Measurements from ENCODE around the gene LEPR.

LEPR gene

GRCh38 chr1:65414538-65414937 lies 5.9 kb upstream of the LEPR start:
- H3K9ac ChIP-seq (ENCODE audit: low read depth, low read length) = no peak overlapping the region
- peaks cover 22% of the 10 kb centered on the region for H3K4me1 ChIP-seq (ENCODE audit: insufficient read depth, low read length)
- H3K9me3 ChIP-seq (ENCODE audit: insufficient read depth, low read depth, low read length) = no peaks in the 10 kb centered on the region
- H3K27me3 ChIP-seq (ENCODE audit: insufficient read depth, low read length) = no peaks in the 10 kb centered on the region
- H3K4me3 ChIP-seq (ENCODE audit: low read length) = no peak overlapping the region
- no peaks in the 10 kb centered on the region for H3K36me3 ChIP-seq (ENCODE audit: insufficient read depth, low read depth, low read length)
- no peak overlapping the region for H3K27ac ChIP-seq (ENCODE audit: low read length)

GRCh38 chr1:65416767-65417166 lies 3.7 kb upstream of the LEPR start:
- Histone ChIP-seq H3K4me1 (ENCODE audit: insufficient read depth, low read length) (peaks cover 20% of the 10 kb centered on the region), H3K9me3 (ENCODE audit: insufficient read depth, low read depth, low read length) (no peaks in the 10 kb centered on the region), H3K27me3 (ENCODE audit: insufficient read depth, low read length) (no peaks in the 10 kb centered on the region), H3K9ac (ENCODE audit: low read depth, low read length) (no peak overlapping the region), H3K4me3 (ENCODE audit: low read length) (no peak overlapping the region), H3K27ac (ENCODE audit: low read length) (no peak overlapping the region), H3K36me3 (ENCODE audit: insufficient read depth, low read depth, low read length) (no peaks in the 10 kb centered on the region)

- H3K4me1 ChIP-seq (ENCODE audit: insufficient read depth, low read length) = peaks cover 24% of the 10 kb centered on the region
- no peak overlapping the region for H3K4me3 ChIP-seq (ENCODE audit: low read length)
- no peak overlapping the region for H3K27ac ChIP-seq (ENCODE audit: low read length)
- H3K36me3 ChIP-seq (ENCODE audit: insufficient read depth, low read depth, low read length) = no peaks in the 10 kb centered on the region
- no peaks in the 10 kb centered on the region for H3K9me3 ChIP-seq (ENCODE audit: insufficient read depth, low read depth, low read length)
- H3K27me3 ChIP-seq (ENCODE audit: insufficient read depth, low read length) = no peaks in the 10 kb centered on the region
- H3K9ac ChIP-seq (ENCODE audit: low read depth, low read length) = no peak overlapping the region
These were observed 2.7 kb upstream of the LEPR start for GRCh38 chr1:65417729-65418128.

- no peaks in the 10 kb centered on the region for H3K9me3 ChIP-seq (ENCODE audit: insufficient read depth, low read depth, low read length)
- H3K36me3 ChIP-seq (ENCODE audit: insufficient read depth, low read depth, low read length) = no peaks in the 10 kb centered on the region
- H3K4me1 ChIP-seq (ENCODE audit: insufficient read depth, low read length) = peaks cover 24% of the 10 kb centered on the region
- no peak overlapping the region; the same call in 1 of the 2 replicates for H3K9ac ChIP-seq (ENCODE audit: low read depth, low read length)
- H3K27ac ChIP-seq (ENCODE audit: low read length) = no peak overlapping the region
- no peaks in the 10 kb centered on the region for H3K27me3 ChIP-seq (ENCODE audit: insufficient read depth, low read length)
- peak overlapping the region; percentile 88; the same call in 1 of the 2 replicates for H3K4me3 ChIP-seq (ENCODE audit: low read length)
These were observed 1.8 kb upstream of the LEPR start for GRCh38 chr1:65418522-65419185.

GRCh38 chr1:65419681-65420589 lies 533 bp upstream of the LEPR start:
- H3K4me3 ChIP-seq (ENCODE audit: low read length) = peak overlapping the region; percentile 88
- H3K27me3 ChIP-seq (ENCODE audit: insufficient read depth, low read length) = no peaks in the 10 kb centered on the region
- H3K27ac ChIP-seq (ENCODE audit: low read length) = peak overlapping the region; percentile 76
- peak overlapping the region; percentile 72; the same call in 1 of the 2 replicates for H3K9ac ChIP-seq (ENCODE audit: low read depth, low read length)
- H3K4me1 ChIP-seq (ENCODE audit: insufficient read depth, low read length) = peaks cover 32% of the 10 kb centered on the region
- no peaks in the 10 kb centered on the region for H3K9me3 ChIP-seq (ENCODE audit: insufficient read depth, low read depth, low read length)
- H3K36me3 ChIP-seq (ENCODE audit: insufficient read depth, low read depth, low read length) = no peaks in the 10 kb centered on the region

DNA sequence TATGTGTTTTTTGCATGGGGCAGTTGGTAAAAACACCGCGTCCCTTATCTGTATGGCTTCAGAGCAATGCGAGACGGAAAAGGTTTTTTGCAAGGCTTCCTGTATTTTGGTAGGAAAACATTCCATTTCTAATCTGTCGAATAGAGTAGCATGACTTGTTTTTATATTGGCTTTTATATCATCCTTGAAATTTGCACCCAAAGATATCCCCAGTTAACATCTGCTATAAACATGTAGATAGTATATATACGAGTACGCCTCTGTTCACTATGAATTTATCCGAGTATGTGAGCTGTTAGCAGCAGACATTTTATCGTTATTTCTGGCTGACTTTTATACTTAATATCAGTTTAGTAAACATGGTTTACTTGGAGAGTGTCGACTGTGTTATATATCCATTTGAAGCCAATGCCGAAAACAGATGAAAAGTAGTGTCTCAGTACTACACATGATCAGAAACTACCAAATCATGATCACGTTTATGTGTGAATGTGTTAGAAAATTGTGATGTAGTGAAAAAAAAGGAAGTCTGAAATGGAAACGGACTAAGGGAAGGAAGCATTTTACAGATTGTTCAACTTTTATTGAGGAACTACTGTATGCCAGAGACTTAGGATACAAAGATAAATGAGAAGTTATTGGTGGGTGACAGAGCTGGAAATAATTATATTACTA lies 1.0 kb downstream of the LEPR start:
- H3K4me1 ChIP-seq (ENCODE audit: insufficient read depth, low read length) = peaks cover 46% of the 10 kb centered on the region
- peak overlapping the region; percentile 90 for H3K9ac ChIP-seq (ENCODE audit: low read depth, low read length)
- no peaks in the 10 kb centered on the region for H3K27me3 ChIP-seq (ENCODE audit: insufficient read depth, low read length)
- H3K9me3 ChIP-seq (ENCODE audit: insufficient read depth, low read depth, low read length) = no peaks in the 10 kb centered on the region
- H3K27ac ChIP-seq (ENCODE audit: low read length) = peak overlapping the region; percentile 74
- H3K36me3 ChIP-seq (ENCODE audit: insufficient read depth, low read depth, low read length) = peaks cover 4% of the 10 kb centered on the region
- peak overlapping the region; percentile 82 for H3K4me3 ChIP-seq (ENCODE audit: low read length)

GRCh38 chr1:65422241-65423203 lies 2.1 kb downstream of the LEPR start:
- H3K4me1 ChIP-seq (ENCODE audit: insufficient read depth, low read length) = peaks cover 42% of the 10 kb centered on the region

DNA sequence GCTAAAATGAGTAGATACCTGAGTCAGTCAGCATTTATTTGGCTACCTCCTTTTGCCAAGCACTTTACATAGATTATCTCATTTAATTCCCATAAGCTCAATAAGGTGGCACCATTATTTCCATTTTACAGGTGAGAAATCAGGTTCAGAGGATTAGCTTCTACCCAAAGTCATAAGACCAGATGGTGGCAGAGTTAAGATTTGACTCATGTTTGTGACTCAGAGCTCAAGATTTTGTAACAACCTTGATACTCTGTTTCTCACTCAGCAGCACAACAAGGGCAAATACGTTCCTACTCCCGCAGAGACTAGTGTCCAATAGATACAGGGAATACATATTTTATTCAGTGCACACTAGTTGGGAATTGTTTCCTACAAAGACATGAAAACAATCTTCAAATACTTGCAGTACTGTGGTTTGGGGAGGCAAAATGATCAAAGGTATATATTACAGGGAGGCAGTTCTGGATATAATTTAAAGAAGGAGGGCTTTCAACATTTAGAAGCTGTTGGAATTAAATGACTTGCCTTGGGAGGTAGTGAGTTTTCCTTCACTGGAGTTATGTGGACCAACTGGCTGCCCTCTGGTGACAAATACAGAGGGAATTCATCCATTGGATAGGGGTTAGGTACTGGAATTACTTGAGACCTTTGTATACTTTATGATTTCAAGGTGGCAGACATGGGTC lies 3.6 kb downstream of the LEPR start:
- peaks cover 32% of the 10 kb centered on the region for H3K4me1 ChIP-seq (ENCODE audit: insufficient read depth, low read length)
- H3K4me3 ChIP-seq (ENCODE audit: low read length) = no peak overlapping the region
- H3K36me3 ChIP-seq (ENCODE audit: insufficient read depth, low read depth, low read length) = peaks cover 19% of the 10 kb centered on the region
- H3K27me3 ChIP-seq (ENCODE audit: insufficient read depth, low read length) = no peaks in the 10 kb centered on the region
- no peak overlapping the region for H3K9ac ChIP-seq (ENCODE audit: low read depth, low read length)
- no peaks in the 10 kb centered on the region for H3K9me3 ChIP-seq (ENCODE audit: insufficient read depth, low read depth, low read length)
- H3K27ac ChIP-seq (ENCODE audit: low read length) = no peak overlapping the region

More at GRCh38 chr1:65422241-65423203, 2.1 kb downstream of the LEPR start:
- Histone ChIP-seq H3K36me3 (ENCODE audit: insufficient read depth, low read depth, low read length) (peaks cover 14% of the 10 kb centered on the region), H3K27me3 (ENCODE audit: insufficient read depth, low read length) (no peaks in the 10 kb centered on the region), H3K27ac (ENCODE audit: low read length) (no peak overlapping the region), H3K9ac (ENCODE audit: low read depth, low read length) (no peak overlapping the region), H3K4me3 (ENCODE audit: low read length) (peak overlapping the region; percentile 82; the same call in 1 of the 2 replicates), H3K9me3 (ENCODE audit: insufficient read depth, low read depth, low read length) (no peaks in the 10 kb centered on the region)

GRCh38 chr1:65424573-65424889 lies 4.1 kb downstream of the LEPR start:
- no peak overlapping the region for H3K4me3 ChIP-seq (ENCODE audit: low read length)
- no peaks in the 10 kb centered on the region for H3K27me3 ChIP-seq (ENCODE audit: insufficient read depth, low read length)
- no peak overlapping the region for H3K27ac ChIP-seq (ENCODE audit: low read length)
- peaks cover 19% of the 10 kb centered on the region for H3K36me3 ChIP-seq (ENCODE audit: insufficient read depth, low read depth, low read length)
- peaks cover 28% of the 10 kb centered on the region for H3K4me1 ChIP-seq (ENCODE audit: insufficient read depth, low read length)
- H3K9me3 ChIP-seq (ENCODE audit: insufficient read depth, low read depth, low read length) = no peaks in the 10 kb centered on the region
- H3K9ac ChIP-seq (ENCODE audit: low read depth, low read length) = no peak overlapping the region

- Histone ChIP-seq H3K36me3 (ENCODE audit: insufficient read depth, low read depth, low read length) (peaks cover 23% of the 10 kb centered on the region), H3K27ac (ENCODE audit: low read length) (peak overlapping the region; percentile 26), H3K4me1 (ENCODE audit: insufficient read depth, low read length) (peaks cover 28% of the 10 kb centered on the region), H3K9me3 (ENCODE audit: insufficient read depth, low read depth, low read length) (no peaks in the 10 kb centered on the region), H3K4me3 (ENCODE audit: low read length) (peak overlapping the region; percentile 43; the same call in 1 of the 2 replicates), H3K9ac (ENCODE audit: low read depth, low read length) (peak overlapping the region; percentile 39; the same call in 1 of the 2 replicates), H3K27me3 (ENCODE audit: insufficient read depth, low read length) (no peaks in the 10 kb centered on the region)
These were observed 4.5 kb downstream of the LEPR start for GRCh38 chr1:65425006-65425405.

Measured in iPS-20b (cell line).